ENCODE data around the gene NCLN. TPM values are rescaled to one million over a fixed set of nuclear protein-coding genes. Genes with fewer than 3 reads are reported as not detected.
"Not testable (repeated sequence)": the region's sequence is repeated elsewhere in the genome, so short reads cannot be mapped to it uniquely, and the experiment has no call there.

Gene NCLN
- polyA plus RNA-seq, 3 donors from 2014 or later = 22.8 to 58.8 (median 55.2) TPM

DNA sequence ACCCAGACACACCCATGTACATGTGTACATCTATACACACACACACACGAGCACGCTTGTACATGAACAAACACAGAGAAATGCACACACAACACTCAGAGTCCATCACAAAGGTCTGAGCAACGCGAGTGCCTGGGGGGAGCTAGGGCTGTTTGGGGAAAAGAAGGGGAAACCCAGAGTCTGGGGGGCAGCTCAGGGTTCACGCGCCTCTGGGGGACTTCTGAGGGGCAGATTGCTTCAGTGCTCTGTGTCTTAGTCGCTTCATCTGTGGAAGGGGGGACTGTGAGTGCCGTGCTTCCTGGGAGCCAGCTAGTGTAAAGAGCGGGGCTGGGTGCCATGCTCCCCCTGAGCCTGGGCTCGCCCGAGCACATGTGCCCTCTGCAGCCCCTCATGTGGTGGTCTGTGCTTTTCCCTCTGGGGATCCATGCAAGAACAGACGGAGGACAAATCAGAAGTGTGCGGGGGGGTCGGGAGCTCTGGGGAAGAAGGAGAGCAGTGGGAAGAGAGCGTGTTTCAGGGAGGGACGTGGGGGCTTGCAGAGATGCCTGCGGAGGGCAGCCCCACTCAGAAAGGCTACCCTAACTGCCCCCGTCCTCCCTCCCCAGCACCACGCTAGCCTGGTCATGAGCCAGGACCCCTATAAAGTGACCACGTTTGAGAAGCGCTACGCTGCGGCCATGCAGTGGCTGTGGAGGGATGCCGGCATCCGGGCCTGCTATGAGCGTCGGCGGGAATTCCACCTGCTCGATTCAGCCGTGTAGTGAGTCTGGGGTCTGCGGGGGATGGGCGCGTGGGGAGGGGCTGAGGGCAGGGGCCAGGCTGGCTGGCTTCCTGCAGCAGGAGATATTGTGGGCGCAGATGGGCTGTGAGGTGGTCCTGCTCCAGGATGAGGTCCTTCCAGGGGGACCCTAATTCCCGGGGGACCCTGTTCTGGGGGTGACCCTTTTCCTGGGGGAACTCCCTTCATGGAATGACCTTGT, 35.9 kb upstream of the NCLN start:
- no peak overlapping the region for H3K4me3 Mint-ChIP-seq
- H3K27ac Mint-ChIP-seq = peak overlapping the region in 1 of 6 donors; percentile 69
- H3K9me3 Mint-ChIP-seq = no peaks in the 10 kb centered on the region
- no peak for DNase-seq
- H3K4me1 Mint-ChIP-seq = no peaks in the 10 kb centered on the region
- H3K27me3 Mint-ChIP-seq (ENCODE audit: low read depth in 3 of 3) = peaks cover 2 to 3% (median 2%) of the 10 kb centered on the region in 3 donors
- H3K36me3 Mint-ChIP-seq = no peaks in the 10 kb centered on the region

DNA sequence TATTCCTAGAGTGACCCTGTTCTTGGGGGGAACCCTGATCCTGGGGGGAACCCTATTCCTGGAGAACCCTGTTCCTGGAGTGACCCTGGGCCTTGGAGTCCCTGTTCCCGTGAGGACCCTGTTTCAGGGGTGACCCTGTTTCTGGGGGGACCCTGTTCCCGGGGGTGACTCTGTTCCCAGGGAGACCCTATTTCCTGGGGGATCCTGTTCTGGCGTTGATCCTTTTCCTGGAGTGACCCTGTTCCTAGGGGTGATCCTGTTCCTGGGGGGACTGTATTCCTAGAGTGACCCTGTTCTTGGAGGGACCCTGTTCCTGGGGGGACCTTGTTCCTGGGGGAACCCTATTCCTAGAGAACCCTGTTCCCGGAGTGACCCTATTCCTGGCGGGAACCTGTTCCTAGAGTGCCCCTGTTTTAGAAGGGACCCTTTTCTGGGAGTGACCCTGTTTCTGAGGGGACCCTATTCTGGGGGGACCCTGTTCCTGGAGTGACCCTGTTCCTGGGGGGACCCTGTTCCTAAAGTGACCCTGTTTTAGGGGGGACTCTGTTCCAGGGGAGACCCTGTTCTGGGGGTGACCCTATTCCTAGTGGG, 34.9 kb upstream of the NCLN start:
- no peak for DNase-seq
- Mint-ChIP-seq H3K9me3 (no peaks in the 10 kb centered on the region), H3K4me3 (no peak overlapping the region), H3K36me3 (no peaks in the 10 kb centered on the region), H3K27me3 (ENCODE audit: low read depth in 3 of 3) (peaks cover 2 to 3% (median 2%) of the 10 kb centered on the region in 3 donors), H3K27ac (no peak overlapping the region), H3K4me1 (peaks cover 0 to under 1% of the 10 kb centered on the region in 2 donors)

GRCh38 chr19:3151563-3152418, 33.9 kb upstream of the NCLN start:
- DNase-seq = no peak
- H3K27me3 Mint-ChIP-seq (ENCODE audit: low read depth in 3 of 3) = peaks cover 0 to 3% (median 2%) of the 10 kb centered on the region in 3 donors
- peaks cover 0 to 5% of the 10 kb centered on the region in 2 donors for H3K4me1 Mint-ChIP-seq
- H3K4me3 Mint-ChIP-seq = no peak overlapping the region
- H3K27ac Mint-ChIP-seq = no peak overlapping the region
- no peaks in the 10 kb centered on the region for H3K36me3 Mint-ChIP-seq
- H3K9me3 Mint-ChIP-seq = no peaks in the 10 kb centered on the region

DNA sequence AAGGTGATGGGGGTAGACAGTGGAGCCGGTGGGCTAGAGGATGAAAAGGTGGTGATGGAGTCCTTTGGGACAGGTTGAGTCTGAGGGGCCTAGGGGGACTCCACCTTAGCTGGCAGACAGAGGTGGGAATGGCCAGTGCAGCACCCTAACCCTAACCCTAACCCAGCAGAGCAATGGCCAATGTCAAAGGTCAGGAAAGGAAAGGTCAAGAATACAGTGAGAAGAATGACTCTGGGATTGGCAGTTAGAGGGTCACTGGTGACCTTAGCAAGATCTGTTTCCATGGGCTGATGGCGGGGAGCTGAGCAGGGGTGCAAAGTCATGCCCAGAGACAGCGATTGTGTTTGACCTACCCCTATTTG, 33.3 kb upstream of the NCLN start:
- H3K4me3 Mint-ChIP-seq = no peak overlapping the region
- H3K27ac Mint-ChIP-seq = no peak overlapping the region
- DNase-seq = no peak
- H3K4me1 Mint-ChIP-seq = peaks cover 0 to 5% of the 10 kb centered on the region in 2 donors
- H3K9me3 Mint-ChIP-seq = no peaks in the 10 kb centered on the region
- no peaks in the 10 kb centered on the region for H3K36me3 Mint-ChIP-seq
- H3K27me3 Mint-ChIP-seq (ENCODE audit: low read depth in 3 of 3) = peaks cover 0 to 3% (median 2%) of the 10 kb centered on the region in 3 donors

GRCh38 chr19:3153286-3154230, 32.2 kb upstream of the NCLN start:
- Mint-ChIP-seq H3K4me1 (peaks cover 0 to 5% of the 10 kb centered on the region in 2 donors), H3K9me3 (no peaks in the 10 kb centered on the region), H3K4me3 (no peak overlapping the region), H3K36me3 (no peaks in the 10 kb centered on the region), H3K27me3 (ENCODE audit: low read depth in 3 of 3) (peaks cover 0 to 4% (median 1%) of the 10 kb centered on the region in 3 donors), H3K27ac (no peak overlapping the region)
- no peak for DNase-seq

DNA sequence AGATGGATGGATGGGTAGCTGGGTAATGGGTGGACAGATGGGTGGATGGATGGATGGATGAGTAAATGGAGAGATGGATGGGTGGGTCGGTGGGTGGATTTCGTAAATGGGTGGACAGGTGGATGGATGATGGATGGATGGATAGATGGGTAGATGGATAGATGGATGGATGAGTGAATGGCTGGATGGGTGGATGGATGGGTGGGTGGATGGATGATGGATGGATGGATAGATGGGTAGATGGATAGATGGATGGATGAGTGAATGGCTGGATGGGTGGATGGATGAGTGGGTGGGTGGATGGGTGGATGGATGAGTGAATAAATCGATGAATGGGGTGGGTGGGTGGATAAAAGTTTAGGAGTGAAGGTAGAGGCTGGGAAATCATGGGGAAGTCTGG, 31.3 kb upstream of the NCLN start:
- H3K27me3 Mint-ChIP-seq (ENCODE audit: low read depth in 3 of 3); DNase-seq; H3K4me1 Mint-ChIP-seq; H3K36me3 Mint-ChIP-seq; H3K9me3 Mint-ChIP-seq; H3K4me3 Mint-ChIP-seq: not testable (repeated sequence)
- peak overlapping the region in 1 of 6 donors; percentile 55 for H3K27ac Mint-ChIP-seq

GRCh38 chr19:3154957-3155736, 30.6 kb upstream of the NCLN start:
- H3K36me3 Mint-ChIP-seq = no peaks in the 10 kb centered on the region
- peaks cover 0 to 4% (median 1%) of the 10 kb centered on the region in 3 donors for H3K27me3 Mint-ChIP-seq (ENCODE audit: low read depth in 3 of 3)
- H3K27ac Mint-ChIP-seq = peak overlapping the region in 3 of 6 donors; percentile 8 to 71 (median 55)
- H3K4me3 Mint-ChIP-seq = peak overlapping the region in 3 of 5 donors; percentile 5 to 49 (median 49)
- H3K4me1 Mint-ChIP-seq = peaks cover 0 to 5% of the 10 kb centered on the region in 2 donors
- DNase-seq = peak; percentile 28 to 49 (median 32)
- no peaks in the 10 kb centered on the region for H3K9me3 Mint-ChIP-seq

DNA sequence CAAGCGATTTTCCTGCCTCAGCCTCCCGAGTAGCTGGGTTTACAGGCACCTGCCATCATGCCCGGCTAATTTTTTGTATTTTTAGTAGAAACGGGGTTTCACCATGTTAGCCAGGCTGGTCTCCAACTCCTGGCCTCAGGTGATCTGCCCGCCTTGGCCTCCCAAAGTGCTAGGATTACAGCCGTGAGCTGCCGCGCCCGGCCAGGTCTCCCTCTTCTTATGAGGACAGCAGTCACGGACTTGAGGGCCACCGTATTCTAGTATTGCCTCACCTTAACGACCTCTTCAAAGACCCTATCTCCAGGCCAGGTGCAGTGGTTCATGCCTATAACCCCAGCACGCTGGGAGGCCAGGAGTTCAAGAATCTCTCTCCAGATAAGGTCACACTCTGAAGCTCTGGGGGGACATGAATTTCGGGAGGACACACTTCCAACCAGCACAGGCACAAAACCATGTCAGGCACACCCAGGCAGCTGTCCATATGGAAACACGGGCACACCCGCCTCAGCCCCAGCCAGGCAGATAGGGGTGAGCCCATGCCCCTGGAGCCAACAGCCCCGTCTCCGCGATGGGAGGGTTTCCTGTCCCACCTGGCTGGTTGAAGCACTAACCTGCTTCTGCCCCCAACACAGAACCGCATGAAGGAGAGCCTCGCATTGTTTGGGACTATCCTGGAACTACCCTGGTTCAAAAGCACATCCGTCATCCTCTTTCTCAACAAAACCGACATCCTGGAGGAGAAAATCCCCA, 28.5 kb upstream of the NCLN start:
- H3K4me3 Mint-ChIP-seq = no peak overlapping the region
- H3K36me3 Mint-ChIP-seq = no peaks in the 10 kb centered on the region
- DNase-seq = no peak
- peaks cover 0 to 4% (median 1%) of the 10 kb centered on the region in 3 donors for H3K27me3 Mint-ChIP-seq (ENCODE audit: low read depth in 3 of 3)
- peaks cover 0 to 5% of the 10 kb centered on the region in 2 donors for H3K4me1 Mint-ChIP-seq
- H3K27ac Mint-ChIP-seq = peak overlapping the region in 3 of 6 donors; percentile 11 to 58 (median 31)
- H3K9me3 Mint-ChIP-seq = no peaks in the 10 kb centered on the region

DNA sequence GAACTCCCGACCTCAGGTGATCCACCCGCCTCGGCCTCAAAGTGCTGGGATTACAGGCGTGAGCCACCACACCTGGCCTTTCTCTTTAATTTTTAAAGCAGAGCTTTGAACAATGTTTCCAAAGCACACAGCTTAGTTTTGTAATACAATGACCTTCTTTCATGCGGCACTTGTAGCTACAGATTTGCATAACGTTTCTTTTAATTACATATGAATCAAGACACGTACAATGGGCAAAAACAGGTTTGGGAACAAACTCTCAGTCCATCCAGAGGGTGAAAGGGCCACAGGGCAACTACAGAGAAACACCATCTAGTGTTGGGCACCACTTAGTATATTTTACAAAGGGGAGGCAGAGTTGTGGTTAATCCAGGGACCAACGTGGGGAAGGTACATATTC, 26.2 kb upstream of the NCLN start:
- Mint-ChIP-seq H3K27me3 (ENCODE audit: low read depth in 3 of 3) (peaks cover 1 to 4% (median 3%) of the 10 kb centered on the region in 3 donors), H3K4me3 (no peak overlapping the region), H3K9me3 (no peaks in the 10 kb centered on the region), H3K27ac (no peak overlapping the region), H3K4me1 (peaks cover 13 to 14% of the 10 kb centered on the region in 2 donors), H3K36me3 (no peaks in the 10 kb centered on the region)
- no peak for DNase-seq

- Mint-ChIP-seq H3K9me3 (peaks cover 0 to under 1% (median 0%) of the 10 kb centered on the region in 6 donors), H3K36me3 (no peaks in the 10 kb centered on the region), H3K4me3 (no peak overlapping the region), H3K27ac (no peak overlapping the region), H3K4me1 (peaks cover 16 to 19% of the 10 kb centered on the region in 2 donors), H3K27me3 (ENCODE audit: low read depth in 3 of 3) (peaks cover 1 to 6% (median 4%) of the 10 kb centered on the region in 3 donors)
- no peak for DNase-seq
Observed at GRCh38 chr19:3160219-3160618, 25.5 kb upstream of the NCLN start.

GRCh38 chr19:3161453-3161852, 24.3 kb upstream of the NCLN start:
- Mint-ChIP-seq H3K9me3 (peaks cover 0 to 6% (median under 1%) of the 10 kb centered on the region in 6 donors), H3K4me1 (peaks cover 18 to 26% of the 10 kb centered on the region in 2 donors), H3K27ac (no peak overlapping the region), H3K27me3 (ENCODE audit: low read depth in 3 of 3) (peaks cover 1 to 6% (median 2%) of the 10 kb centered on the region in 3 donors), H3K36me3 (no peaks in the 10 kb centered on the region), H3K4me3 (no peak overlapping the region)
- no peak for DNase-seq

Measured in immature natural killer cell (primary cell).